HTERT RPE-1 (cell line): ENCODE results near the gene CACNA1B.

Source experiments
- in situ Hi-C: fragments of 300-500 bp; cut with MboI; formaldehyde crosslinking; loops from 4 replicates; pipeline ENCODE4 v1.14.3; 2020; ENCODE audit warnings: low sequenced_read_pairs

Gene CACNA1B

GRCh38 chr9:138025908-138026307 is 148.3 kb downstream of the CACNA1B start:
- in situ Hi-C loops = no loop called here

GRCh38 chr9:138028596-138028995 is 151.0 kb downstream of the CACNA1B start:
- in situ Hi-C loops = no loop called here

- in situ Hi-C loops = no loop called here
Observed at GRCh38 chr9:138031186-138031585, 153.6 kb downstream of the CACNA1B start.

- in situ Hi-C loops = no loop called here
Observed at GRCh38 chr9:138033950-138034349, 156.4 kb downstream of the CACNA1B start.

GRCh38 chr9:138037140-138037539 is 159.6 kb downstream of the CACNA1B start:
- in situ Hi-C loops = no loop called here

GRCh38 chr9:138038244-138038671 is 160.7 kb downstream of the CACNA1B start:
- in situ Hi-C loops = no loop called here

- in situ Hi-C loops = no loop called here
Observed at GRCh38 chr9:138040446-138041430, 163.2 kb downstream of the CACNA1B start.

GRCh38 chr9:138042146-138042545 is 164.6 kb downstream of the CACNA1B start:
- in situ Hi-C loops = no loop called here

- in situ Hi-C loops = no loop called here
Observed at GRCh38 chr9:138042640-138043039, 165.1 kb downstream of the CACNA1B start.

- in situ Hi-C loops = no loop called here
Observed at GRCh38 chr9:138043061-138043410, 165.5 kb downstream of the CACNA1B start.

- in situ Hi-C loops = no loop called here
Observed at GRCh38 chr9:138043411-138044345, 166.1 kb downstream of the CACNA1B start.

GRCh38 chr9:138044485-138045383 is 167.2 kb downstream of the CACNA1B start:
- in situ Hi-C loops = no loop called here

- in situ Hi-C loops = no loop called here
Observed at GRCh38 chr9:138045541-138046490, 168.2 kb downstream of the CACNA1B start.

GRCh38 chr9:138046641-138047301 is 169.2 kb downstream of the CACNA1B start:
- in situ Hi-C loops = no loop called here

- in situ Hi-C loops = no loop called here
Observed at GRCh38 chr9:138047469-138048040, 170.0 kb downstream of the CACNA1B start.

GRCh38 chr9:138048184-138048583 is 170.6 kb downstream of the CACNA1B start:
- in situ Hi-C loops = no loop called here

- in situ Hi-C loops = no loop called here
Observed at GRCh38 chr9:138049085-138049778, 171.7 kb downstream of the CACNA1B start.
